ENCODE data around the gene GAPDH.

The GAPDH gene

GRCh38 chr12:6550294-6551062, 16.2 kb downstream of the GAPDH start:
- H3K4me3 ChIP-seq (replicated peaks; ENCODE audit: low read depth, low read length) = no peak overlapping the region
- DNase-seq (ENCODE audit: low read depth) = no peak
- TF ChIP-seq CTCF (IDR thresholded peaks at IDR 0.05; ENCODE audit: low read length, missing control alignments) = no peak

- no peak for TF ChIP-seq CTCF (IDR thresholded peaks at IDR 0.05; ENCODE audit: low read length, missing control alignments)
- H3K4me3 ChIP-seq (replicated peaks; ENCODE audit: low read depth, low read length) = no peak overlapping the region
Observed at GRCh38 chr12:6551063-6551461, 16.7 kb downstream of the GAPDH start.

GRCh38 chr12:6551496-6552139, 17.3 kb downstream of the GAPDH start:
- peak; percentile 69 for DNase-seq (ENCODE audit: low read depth)
- H3K4me3 ChIP-seq (replicated peaks; ENCODE audit: low read depth, low read length) = peak overlapping the region; percentile 78
- TF ChIP-seq CTCF (IDR thresholded peaks at IDR 0.05; ENCODE audit: low read length, missing control alignments) = no peak

More at GRCh38 chr12:6551063-6551461, 16.7 kb downstream of the GAPDH start:
- DNase-seq (ENCODE audit: low read depth) = no peak

- no peak for DNase-seq (ENCODE audit: low read depth)
- no peak for TF ChIP-seq CTCF (IDR thresholded peaks at IDR 0.05; ENCODE audit: low read length, missing control alignments)
- H3K4me3 ChIP-seq (replicated peaks; ENCODE audit: low read depth, low read length) = peak overlapping the region; percentile 78
Observed at GRCh38 chr12:6552140-6552551, 17.8 kb downstream of the GAPDH start.

- peak; percentile 87 for DNase-seq (ENCODE audit: low read depth)
- peak overlapping the region; percentile 78 for H3K4me3 ChIP-seq (replicated peaks; ENCODE audit: low read depth, low read length)
- TF ChIP-seq CTCF (IDR thresholded peaks at IDR 0.05; ENCODE audit: low read length, missing control alignments) = no peak
Observed at GRCh38 chr12:6553051-6553868, 18.9 kb downstream of the GAPDH start.

- peak; percentile 80 for DNase-seq (ENCODE audit: low read depth)
- peak overlapping the region; percentile 78 for H3K4me3 ChIP-seq (replicated peaks; ENCODE audit: low read depth, low read length)
- TF ChIP-seq CTCF (IDR thresholded peaks at IDR 0.05; ENCODE audit: low read length, missing control alignments) = peak; percentile 57
Observed at GRCh38 chr12:6554168-6555017, 20.1 kb downstream of the GAPDH start.
